A549 (cell line): ENCODE results near the gene LIMS1.
"Not testable (repeated sequence)": the region's sequence is repeated elsewhere in the genome, so short reads cannot be mapped to it uniquely, and the experiment has no call there.

ENCODE experiments used
- POLR2A ChIP-seq: IDR thresholded peaks from 2 replicates; pipeline ENCODE4 v1.6.1; 2012; ENCODE audit warnings: mild to moderate bottlenecking, low read length
- TF ChIP-seq, protein P1 (sequence below): fragments of >200 bp; sonication (Bioruptor Twin); formaldehyde crosslinking; IDR thresholded peaks from 3 replicates; pipeline ENCODE4 v1.5.1; 2016

- TF ChIP-seq, protein P1, sequence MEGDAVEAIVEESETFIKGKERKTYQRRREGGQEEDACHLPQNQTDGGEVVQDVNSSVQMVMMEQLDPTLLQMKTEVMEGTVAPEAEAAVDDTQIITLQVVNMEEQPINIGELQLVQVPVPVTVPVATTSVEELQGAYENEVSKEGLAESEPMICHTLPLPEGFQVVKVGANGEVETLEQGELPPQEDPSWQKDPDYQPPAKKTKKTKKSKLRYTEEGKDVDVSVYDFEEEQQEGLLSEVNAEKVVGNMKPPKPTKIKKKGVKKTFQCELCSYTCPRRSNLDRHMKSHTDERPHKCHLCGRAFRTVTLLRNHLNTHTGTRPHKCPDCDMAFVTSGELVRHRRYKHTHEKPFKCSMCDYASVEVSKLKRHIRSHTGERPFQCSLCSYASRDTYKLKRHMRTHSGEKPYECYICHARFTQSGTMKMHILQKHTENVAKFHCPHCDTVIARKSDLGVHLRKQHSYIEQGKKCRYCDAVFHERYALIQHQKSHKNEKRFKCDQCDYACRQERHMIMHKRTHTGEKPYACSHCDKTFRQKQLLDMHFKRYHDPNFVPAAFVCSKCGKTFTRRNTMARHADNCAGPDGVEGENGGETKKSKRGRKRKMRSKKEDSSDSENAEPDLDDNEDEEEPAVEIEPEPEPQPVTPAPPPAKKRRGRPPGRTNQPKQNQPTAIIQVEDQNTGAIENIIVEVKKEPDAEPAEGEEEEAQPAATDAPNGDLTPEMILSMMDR = not testable (repeated sequence)
- TF ChIP-seq POLR2A = not testable (repeated sequence)
Observed at GRCh38 chr2:108661493-108661892, 127.2 kb downstream of the LIMS1 start.
